IPS-NIHi7 (cell line): ENCODE measurements around the gene ENC1.

ENCODE experiments used
- DNase-seq: peaks from one replicate; pipeline ENCODE4 v3.0.0; 2012; ENCODE audit warnings: mixed read lengths; ENCODE audit errors: extremely low spot score

The ENC1 gene

DNA sequence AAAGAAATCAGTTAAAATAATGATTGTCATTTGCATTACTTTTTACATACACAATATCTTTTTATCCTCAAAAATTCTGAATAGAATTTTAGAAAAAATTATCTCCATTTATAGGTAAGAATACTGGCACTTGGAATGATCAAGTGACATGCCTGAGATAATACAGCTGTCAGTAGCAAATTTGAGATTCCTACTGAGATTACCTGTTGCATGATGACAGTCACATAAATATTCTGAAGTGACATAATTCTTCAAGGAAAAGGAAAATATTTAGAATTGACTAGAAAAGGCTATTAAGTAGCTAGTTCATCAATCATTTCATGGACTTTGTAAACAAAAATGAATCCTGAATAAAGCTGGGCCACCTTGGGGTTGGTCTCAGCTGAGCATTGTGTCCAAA lies 15.2 kb upstream of the ENC1 start:
- no peak for DNase-seq

DNA sequence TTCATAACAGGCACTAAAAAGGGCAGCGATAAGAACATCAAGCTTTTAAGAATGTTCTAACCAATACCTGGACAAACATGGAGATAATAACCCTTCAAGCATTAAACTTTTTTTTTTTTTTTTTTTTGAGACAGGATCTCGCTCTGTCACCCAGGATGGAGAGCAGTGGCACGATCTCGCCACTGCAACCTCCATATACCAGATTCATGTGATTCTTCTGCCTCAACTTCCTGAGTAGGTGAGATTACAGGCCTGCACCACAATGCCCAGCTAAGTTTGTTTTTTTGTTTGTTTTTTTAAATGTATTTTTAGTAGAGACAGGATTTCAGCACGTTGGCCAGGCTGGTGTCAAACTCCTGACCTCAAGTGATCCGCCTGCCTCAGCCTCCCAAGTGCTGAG lies 14.7 kb upstream of the ENC1 start:
- no peak for DNase-seq

DNA sequence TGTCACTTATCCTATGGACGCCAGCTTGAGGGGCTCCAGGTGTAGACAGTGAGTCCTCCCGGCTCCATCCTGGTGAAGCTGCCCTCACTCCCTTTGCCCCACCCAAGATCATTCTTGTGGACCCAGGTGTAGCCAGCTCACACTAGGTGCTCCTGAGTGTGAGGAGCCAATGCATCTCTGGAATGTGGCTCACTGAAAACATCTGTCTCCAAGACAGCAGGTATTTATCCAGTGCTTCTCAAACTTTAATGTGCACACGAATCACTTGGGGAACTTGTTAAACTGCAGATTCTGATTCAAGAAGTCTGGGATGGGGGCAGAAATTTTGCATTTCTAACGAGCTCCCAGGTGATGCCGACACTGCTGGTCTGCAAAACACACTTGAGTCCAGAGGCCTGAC lies 13.5 kb upstream of the ENC1 start:
- no peak for DNase-seq

DNA sequence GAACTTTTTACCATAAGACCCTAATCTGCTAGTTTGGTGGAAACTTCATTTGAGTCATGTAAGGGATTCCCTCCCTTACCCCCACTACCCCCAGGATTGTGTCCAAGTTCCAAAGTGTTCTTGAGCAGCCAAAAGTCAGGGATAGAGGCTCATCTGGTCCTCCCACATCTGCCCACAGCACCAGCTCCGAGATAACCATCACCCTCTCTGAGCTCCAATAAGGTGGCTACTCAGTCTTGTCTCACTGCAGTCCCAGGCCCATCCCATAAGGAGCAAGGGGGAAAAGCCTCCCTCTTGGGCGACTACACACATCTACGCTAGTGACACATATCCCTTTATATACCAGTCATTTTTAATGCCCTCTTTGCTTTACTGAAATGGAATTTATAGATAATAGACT lies 12.0 kb upstream of the ENC1 start:
- no peak for DNase-seq

DNA sequence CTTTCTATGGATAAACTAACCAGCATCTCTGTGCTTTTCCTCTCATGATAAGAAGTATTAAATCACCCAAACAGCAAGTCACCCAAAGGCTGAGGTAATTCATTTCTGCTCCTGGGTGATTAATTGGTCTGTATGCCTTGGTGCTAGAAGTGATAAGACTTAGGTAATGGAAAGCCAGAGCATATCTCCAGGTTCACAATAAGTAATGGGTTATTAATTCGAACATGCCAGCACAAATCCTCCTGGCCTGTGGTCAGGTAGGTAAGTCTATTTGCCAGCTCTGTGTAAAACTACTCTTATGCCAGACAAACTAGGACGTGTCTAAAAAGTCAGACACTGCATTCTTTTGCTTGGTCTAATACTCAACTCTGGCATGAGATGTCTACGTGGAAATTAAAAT lies 11.2 kb upstream of the ENC1 start:
- no peak for DNase-seq

DNA sequence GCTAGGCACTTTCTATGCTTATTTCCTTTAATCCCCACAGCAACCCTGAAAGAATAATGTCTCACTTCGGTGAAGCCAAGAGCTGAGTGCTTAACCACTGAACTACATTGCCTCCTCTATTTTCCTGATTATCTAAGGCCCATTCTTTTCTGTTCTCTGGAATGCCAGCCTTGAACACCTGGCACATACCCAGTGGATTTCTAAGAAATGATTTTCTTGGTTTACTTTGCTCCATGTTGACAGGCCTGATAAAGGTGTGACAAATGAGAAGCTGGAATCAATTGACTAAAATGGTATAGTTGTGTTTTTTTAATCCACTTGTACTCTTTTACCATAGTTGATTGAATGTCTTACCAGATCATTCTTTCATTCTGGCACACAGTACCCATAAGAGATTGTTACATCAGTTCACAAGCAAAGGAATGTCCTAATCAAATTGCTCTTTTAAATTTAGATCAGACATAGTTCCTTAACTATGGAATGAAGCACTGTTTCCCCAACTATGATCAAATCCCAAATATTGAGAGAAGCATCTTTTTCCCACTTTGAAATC lies 9.0 kb upstream of the ENC1 start:
- no peak for DNase-seq

DNA sequence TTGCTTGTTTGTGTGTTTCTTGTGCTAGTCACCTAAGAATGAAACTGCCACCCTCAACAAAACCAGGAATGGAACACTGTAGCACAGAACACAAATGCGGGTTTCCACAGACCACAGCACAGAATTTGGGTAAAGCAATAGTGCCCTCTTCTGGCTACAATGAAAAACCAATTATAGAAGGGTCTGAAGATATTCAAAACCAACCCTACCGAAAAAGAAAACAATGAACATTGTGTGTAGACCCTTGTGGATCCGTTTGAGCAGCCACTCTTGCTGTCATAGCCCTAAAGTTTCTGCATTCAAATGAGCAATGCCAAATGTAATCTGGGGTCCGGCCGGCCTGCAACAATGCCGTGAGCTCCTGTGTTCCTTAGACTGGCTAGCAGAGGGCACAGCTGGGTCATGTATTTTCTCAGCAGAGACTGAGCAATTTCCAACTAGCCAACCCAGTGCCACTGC lies 8.3 kb upstream of the ENC1 start:
- DNase-seq, result peak; percentile 71

DNA sequence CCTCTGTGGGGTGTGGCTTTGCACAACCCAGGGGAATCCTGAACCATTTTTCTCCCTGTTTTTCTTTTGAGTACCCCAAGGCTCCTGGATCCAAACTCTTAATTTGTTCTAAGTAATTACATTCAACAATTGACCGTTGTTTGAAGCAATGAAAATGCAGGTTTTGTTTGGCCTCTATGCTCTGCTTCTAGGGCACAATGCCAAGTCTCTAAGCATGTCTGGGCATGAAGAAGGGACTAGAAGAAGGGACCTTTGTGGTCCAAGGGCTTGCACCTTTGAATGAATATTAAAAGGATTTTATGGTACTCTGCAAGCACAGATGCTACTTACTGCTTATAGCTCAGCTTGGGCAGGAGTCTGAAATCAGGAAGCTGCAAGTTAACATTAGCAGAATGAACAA lies 6.6 kb upstream of the ENC1 start:
- DNase-seq, result no peak

DNA sequence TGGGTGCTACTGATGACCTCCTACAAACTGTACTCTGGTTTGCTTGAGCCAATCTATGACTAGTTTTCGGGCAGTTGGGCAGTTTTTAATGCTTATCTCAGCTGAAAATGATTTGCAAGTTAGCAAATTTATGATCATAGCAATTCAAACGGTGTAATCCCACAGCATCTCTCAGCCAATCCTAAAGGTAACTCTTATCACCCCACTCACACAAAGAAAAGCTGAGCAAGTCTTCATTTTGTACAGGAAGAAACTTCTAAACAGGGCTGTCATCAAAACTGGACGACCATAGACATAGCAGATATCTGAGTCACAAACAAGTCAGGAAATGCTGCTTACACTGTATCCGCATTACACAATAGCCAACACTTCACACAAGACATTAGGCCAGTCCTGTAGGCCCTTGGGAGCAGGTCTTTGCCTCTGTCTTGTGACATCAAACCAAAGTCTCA lies 2.6 kb upstream of the ENC1 start:
- DNase-seq, result no peak

DNA sequence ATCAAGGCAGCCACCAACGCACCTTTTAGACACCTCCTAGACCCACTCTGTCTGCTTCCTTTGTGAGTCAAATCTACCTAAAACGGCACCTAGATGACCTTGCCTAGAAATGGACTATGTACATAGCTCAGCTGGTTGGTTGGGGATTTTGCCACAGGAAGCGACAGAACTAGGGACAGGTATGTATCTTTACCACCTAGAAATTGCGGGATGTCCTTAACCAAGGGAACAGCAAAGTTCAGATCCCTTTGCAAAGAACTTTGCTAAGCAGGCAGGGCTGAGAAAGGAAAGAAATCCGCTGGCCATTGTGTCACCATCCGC lies 2.0 kb upstream of the ENC1 start:
- DNase-seq, result no peak

DNA sequence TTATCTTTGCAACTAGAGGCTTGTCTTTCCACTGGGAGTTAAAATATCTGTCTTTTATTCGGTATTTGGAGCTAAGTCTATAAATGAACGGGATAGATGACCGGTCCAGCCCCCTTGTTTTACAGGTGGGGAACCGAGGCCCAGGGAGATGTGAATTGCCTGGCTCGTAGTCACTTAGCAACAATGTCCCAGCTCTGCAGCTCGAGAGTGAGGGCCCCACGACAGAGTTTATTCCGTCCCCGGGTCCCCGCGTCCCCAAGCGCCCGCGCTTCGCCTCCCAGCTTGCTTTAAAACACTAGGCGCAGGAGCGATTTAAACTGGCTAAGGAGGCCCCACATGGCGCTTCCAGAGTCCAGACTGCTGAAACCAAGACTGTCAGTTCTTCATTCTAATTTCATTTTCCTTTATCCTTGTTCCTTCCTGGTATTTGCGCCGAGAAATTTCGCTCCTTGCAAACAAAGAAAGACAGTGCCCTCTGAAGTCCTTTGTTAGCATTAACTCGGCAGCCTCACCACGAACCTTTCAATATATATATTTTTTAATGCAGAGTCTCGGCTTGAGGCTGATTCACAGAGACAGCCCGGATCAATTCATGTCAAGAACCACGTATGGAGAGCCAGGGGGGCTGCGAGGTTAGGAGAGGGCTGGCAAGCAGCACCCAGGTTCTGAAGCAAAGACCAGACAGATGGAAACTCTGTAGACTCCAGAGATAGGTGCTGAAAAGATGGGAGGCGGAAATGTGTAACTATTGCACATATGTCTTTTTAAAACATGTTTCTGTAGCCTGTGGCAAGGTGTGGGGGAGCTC lies 1.4 kb upstream of the ENC1 start:
- peak; percentile 19 for DNase-seq

DNA sequence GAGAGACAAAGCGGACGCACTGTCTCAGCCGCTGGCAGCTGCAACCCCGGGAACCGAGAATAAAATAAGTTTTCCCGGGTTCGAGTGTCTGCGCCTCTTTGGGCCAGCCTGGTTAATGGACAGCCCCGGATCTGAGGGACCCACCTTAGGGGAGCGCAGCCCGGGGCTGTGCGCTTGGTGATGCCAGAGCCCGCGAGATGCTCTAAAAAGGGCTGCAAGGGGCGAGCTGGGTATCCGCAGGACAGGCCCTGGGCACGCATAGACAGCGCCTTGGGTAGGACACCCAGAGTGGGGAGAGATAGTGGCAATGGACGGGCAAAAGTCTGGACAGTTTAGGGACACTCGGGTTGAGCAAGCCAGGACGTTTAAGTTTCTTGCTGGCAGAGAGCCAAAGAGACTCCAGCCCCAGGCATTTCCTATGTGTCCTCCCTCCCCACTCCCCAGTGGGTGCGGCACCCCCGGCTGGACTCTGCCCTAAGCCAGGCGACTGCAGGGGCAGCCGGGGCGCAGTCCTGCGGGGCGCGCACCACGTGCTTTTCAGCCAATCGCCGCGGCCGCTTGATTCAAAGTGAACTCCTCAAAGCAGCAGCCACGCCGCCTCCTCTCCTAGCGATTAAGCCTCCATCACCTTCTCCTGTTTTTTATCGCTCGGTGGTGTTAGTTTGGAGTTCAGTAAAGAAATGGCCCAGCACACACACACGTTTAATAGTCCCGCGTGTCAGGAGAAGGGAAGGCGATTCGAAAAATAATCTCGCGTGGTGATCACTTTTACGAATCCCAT lies 616 bp upstream of the ENC1 start:
- DNase-seq, result peak; percentile 53

DNA sequence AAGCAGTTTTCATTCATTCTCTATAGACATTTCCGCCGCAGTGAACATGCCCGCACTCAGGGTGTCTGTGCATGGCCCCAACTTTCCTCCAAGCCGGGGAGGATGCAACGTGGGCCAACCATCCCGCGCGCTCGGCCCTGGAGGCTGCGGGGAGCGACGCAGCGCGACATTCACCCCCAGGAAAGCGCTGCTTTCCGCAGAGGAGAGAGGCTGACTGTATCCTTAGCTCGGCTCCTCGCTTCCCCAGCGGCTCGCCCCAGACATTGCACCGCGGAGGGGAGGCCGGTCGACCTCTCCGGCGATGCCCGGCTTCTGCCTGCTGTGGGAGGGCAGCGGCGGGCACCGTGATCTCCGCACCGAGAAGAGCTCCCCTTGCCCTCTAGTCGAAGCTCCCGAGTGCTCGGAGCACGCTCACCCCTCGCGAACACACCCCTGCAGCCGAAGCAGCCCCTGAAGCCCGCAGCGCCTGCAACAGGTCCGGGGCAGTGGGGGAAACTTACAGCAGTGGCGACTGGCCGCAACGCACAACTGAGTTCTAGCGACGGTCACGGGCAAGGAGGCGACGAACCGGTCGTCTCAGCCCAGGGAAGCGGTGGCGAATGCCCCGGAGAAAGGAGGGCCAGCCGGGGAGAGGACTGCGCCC lies 600 bp downstream of the ENC1 start:
- no peak for DNase-seq

DNA sequence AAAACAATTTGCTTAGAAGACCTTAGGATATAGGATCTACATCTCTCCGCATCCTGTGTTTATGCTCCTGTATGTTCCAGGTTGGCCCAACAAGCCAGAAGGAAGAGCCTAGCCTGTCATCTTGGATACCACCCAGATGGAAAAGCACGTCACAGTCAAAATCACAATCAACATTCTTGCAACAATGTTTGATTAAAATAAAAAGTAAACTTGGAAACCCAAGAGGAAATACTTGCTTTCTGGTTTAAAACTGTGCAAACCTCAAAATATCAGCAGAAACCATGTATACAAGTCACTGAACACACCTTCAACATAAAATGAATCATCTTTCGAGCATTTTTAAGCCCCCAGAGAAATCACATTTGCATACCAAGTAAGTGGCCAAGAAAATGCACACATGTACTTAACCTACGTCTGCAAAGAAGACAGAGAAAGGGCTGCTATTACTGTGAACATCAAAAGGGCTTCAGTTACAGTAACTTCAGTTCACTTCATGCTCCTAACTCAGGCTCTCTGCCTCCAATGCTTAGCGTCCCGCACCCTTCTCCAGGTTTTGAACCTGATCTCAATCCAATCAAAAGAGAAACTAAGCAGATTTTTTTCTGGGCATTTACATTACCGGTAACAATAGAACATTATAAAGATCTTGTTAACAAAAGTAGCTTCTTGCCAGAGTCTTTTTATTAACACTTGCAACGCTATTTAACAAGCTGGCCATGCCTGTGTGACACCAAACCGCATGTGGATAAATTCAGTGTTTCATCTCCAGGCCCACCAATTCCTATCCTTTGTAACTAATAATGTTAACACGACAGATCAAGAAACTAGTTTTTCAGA lies 1.3 kb downstream of the ENC1 start:
- no peak for DNase-seq

DNA sequence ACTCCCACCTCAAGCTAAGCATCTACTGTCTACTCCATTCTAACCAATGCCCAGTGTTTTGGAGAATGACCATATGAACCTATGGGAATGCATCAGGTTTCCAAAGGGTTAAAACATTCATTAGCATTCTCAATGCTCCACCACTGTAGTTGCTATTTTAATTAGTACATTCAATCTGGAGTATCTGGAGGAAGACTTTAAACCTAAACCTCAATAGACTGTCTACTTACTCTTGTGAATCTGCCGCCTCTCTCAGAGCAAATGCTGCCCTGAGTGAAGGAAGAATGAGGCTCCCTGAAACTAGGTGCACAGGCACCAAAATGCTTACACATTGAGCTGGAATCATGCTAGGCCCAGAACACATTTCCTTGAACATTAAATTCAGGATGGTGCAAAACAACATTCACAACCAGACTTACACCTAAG lies 2.0 kb downstream of the ENC1 start:
- DNase-seq, result no peak

DNA sequence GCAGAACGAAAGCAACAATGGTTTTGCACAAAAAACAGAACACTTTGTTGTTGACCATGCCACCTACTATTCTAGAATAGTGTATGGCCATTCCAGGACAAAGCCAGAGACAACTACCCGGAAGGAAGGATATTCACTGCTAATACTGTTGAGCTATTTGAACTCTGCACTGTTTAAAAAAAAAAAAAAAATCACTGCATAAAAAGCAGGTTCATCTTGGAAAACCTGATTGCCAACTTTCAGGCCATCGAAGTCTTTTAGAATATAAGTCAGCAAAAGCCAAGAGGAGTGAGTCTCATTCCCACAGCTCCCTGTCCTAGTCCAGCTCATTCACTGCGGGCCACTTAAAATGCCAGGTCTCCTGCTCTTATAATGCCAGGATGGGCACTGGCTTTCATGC lies 4.0 kb downstream of the ENC1 start:
- DNase-seq, result no peak

DNA sequence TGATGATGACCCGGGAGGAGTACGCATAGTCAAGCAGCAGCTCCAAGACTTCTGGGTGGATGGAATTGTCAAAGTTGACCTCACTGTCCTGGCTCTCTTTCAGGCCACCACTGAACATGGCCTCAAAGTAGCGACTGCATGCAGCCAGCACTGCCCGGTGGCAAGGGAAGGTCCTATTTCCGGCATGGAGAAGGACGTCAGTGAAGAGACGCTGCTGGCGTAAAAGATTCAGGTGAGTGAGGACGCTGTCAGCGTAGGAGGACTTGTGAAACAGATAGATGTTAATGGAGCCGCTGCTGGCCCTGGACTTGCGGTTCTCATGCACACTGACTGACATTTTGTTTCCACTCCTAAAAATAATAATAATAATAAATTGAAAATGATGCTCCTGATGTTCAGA lies 4.4 kb downstream of the ENC1 start:
- no peak for DNase-seq

DNA sequence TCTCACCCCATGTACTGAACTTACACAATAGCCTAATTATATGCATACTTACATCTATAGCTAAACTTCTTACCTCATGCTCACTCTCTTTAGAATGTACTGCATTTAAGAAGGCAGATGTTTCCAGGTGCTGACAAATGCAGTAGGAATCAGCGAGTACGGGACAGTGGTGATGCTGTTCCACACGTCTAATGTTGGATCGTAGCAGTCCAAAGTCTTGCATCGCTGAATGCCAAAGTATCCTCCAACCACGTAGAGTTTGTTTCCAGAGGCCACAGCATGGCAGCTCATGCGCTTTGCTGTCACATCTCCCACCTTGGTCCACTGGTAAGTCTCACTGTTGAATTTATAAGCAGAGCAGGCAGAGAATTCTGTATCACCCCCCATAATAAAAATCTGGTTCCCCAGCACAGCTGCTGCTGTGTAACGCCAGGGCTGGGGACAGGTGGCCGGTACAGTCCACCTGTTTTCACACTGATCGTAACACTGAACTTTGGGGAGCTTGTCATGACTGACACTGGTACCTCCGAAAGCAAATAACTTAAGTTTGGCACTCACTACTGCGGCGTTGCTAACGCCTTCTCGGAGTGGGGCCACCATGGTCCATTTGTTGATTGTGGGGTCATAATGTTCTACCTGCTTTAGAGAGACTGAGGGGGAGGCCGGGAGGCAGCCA lies 5.8 kb downstream of the ENC1 start:
- no peak for DNase-seq

DNA sequence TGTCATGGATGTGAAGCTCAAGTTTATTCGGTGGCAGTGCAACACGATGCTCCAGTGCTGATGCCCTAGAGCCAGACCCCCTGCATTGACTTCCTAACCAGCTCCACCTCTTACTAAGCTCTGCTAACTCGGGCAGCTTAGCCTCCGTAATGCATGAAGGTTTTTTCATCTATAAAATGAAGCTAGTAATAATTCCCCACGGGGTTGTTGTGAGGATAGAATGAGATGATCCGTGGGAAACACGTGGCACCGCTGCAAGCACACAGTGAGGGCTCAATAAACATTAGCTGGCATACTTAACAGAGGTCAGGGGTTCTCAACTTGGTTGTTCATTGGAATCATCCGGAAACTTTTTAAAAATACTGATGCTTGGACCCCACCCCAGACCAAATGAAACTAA lies 6.8 kb downstream of the ENC1 start:
- no peak for DNase-seq

DNA sequence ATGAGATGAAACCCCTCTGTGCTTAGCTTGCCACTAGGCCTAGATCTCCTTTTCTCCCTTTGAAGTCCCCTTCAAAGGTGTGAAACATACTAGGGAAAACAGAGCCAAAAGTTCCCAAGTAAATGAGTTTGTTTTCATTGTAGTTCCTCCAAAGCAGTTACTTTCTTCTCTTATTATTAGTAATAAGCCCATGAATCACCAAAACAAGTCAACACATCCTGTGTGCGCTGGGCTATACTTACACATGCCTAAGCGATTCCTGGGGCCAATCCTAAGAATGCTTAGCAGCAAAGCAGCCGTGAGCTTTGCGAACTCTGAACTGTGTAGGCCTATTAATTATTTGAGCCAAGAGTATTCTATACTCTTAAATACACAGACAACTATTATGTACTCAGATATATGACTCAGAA lies 7.6 kb downstream of the ENC1 start:
- DNase-seq, result no peak
